ENCODE measurements around the gene CNTNAP2. TPM values are rescaled to one million over a fixed set of nuclear protein-coding genes. Genes with fewer than 3 reads are reported as not detected.

Gene CNTNAP2
- total and polyA plus RNA-seq, 2 of the 13 experiments (the other 11 are each of a cell fraction or from before 2014, with no cell fraction given) = 0.40 to 0.42 TPM

DNA sequence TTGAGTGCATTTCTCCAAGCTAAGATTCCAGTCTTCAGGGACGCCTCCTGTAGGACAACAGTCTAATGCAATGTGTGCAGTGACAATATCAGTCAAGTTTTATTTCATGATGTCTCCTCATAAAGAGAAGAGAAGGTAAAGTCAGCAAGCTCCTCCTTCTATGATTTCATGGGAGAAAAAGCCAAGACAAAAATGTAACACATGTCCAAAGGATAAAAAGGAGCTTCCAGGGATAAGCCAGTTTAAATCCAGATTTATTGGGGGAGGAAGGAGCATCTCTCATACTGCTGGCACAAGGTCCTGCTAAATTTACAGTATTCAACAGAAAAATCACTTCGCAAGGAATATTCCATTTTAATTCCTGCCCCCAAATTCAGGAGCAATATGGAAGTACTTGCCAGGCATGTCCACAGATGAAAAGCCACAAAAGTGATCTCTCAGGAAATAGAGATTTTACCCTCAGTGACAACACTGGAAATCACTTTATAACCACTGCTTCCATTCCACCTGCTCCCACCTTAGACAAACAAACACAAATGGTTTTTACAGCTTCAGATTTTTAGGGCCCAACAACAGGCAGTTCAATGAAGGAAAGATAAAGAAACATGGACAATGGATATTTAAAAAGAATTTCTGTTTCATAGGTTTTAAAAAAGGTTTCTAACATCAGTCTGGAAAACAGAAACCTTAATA, 1796.5 kb downstream of the CNTNAP2 start:
- CTCF ChIA-PET (ENCODE audit: low intra/inter-chr PET ratio, low total read pairs) = no interaction called here
- Histone ChIP-seq H3K36me3 (replicated peaks in 1 of 2; ENCODE audit: control insufficient read depth in 1 of 2, insufficient read depth in 2 of 2, low read length in 2 of 2) (no peaks in the 10 kb centered on the region), H2AFZ (ENCODE audit: low read length) (no peak overlapping the region), H3K79me2 (ENCODE audit: insufficient read depth, low read length) (no peaks in the 10 kb centered on the region), H3K4me3 (replicated peaks in 1 of 3; ENCODE audit: insufficient read depth in 1 of 3, low read depth in 2 of 3, low read length in 3 of 3) (no peak overlapping the region), H3K4me2 (ENCODE audit: low read depth, low read length) (no peak overlapping the region), H3K27ac (ENCODE audit: extremely low read length, insufficient read depth, low read length) (no peak overlapping the region), H3K4me1 (ENCODE audit: insufficient read depth, low read length) (no peaks in the 10 kb centered on the region), H3K9me3 (ENCODE audit: low read length) (no peaks in the 10 kb centered on the region), H3K9ac (ENCODE audit: insufficient read depth, low read depth, low read length) (no peak overlapping the region), H3K27me3 (ENCODE audit: control insufficient read depth in 1 of 2, insufficient read depth in 2 of 2, low read length in 2 of 2) (no peaks in the 10 kb centered on the region), H4K20me1 (ENCODE audit: insufficient read depth, low read length) (no peaks in the 10 kb centered on the region)
- in situ Hi-C loops (cut with HindIII; ENCODE audit: extremely low pct_ligation_motif_present, low pct_unique_long_range_greater_than_20kb) = no loop called here
- DNase-seq (ENCODE audit: low spot score) = no peak
- TF ChIP-seq TBL1XR1 (IDR thresholded peaks at IDR 0.05; ENCODE audit: borderline replicate concordance, low read length, partially characterized antibody) (no peak), SIN3B (IDR thresholded peaks at IDR 0.05; ENCODE audit: low read length) (no peak), AKAP8 (CRISPR knock-in tag; IDR thresholded peaks at IDR 0.05) (no peak), ZNF274 (CRISPR knock-in tag; IDR thresholded peaks at IDR 0.05) (no peak), KLF12 (CRISPR knock-in tag; IDR thresholded peaks at IDR 0.05; ENCODE audit: borderline replicate concordance) (no peak), GATAD1 (CRISPR knock-in tag; IDR thresholded peaks at IDR 0.05) (no peak), CBFB (CRISPR knock-in tag; IDR thresholded peaks at IDR 0.05) (no peak), NFIB (CRISPR knock-in tag; IDR thresholded peaks at IDR 0.05; ENCODE audit: borderline replicate concordance) (no peak), ZSCAN29 (CRISPR knock-in tag; conservative IDR thresholded peaks at IDR 0.05) (no peak), ZNF780A (CRISPR knock-in tag; IDR thresholded peaks at IDR 0.05) (no peak), XRCC5 (optimal IDR thresholded peaks at IDR 0.05; ENCODE audit: low read length) (no peak), GABPA (IDR thresholded peaks at IDR 0.05; ENCODE audit: low read depth, low read length) (no peak), GABPA (CRISPR knock-in tag; IDR thresholded peaks at IDR 0.05; ENCODE audit: low read depth) (no peak), HOXA3 (CRISPR knock-in tag; IDR thresholded peaks at IDR 0.05) (no peak)
- TF ChIP-seq, protein P1, sequence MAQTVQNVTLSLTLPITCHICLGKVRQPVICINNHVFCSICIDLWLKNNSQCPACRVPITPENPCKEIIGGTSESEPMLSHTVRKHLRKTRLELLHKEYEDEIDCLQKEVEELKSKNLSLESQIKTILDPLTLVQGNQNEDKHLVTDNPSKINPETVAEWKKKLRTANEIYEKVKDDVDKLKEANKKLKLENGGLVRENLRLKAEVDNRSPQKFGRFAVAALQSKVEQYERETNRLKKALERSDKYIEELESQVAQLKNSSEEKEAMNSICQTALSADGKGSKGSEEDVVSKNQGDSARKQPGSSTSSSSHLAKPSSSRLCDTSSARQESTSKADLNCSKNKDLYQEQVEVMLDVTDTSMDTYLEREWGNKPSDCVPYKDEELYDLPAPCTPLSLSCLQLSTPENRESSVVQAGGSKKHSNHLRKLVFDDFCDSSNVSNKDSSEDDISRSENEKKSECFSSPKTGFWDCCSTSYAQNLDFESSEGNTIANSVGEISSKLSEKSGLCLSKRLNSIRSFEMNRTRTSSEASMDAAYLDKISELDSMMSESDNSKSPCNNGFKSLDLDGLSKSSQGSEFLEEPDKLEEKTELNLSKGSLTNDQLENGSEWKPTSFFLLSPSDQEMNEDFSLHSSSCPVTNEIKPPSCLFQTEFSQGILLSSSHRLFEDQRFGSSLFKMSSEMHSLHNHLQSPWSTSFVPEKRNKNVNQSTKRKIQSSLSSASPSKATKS (CRISPR knock-in tag; IDR thresholded peaks at IDR 0.05) = no peak
- TF ChIP-seq, protein P2, sequence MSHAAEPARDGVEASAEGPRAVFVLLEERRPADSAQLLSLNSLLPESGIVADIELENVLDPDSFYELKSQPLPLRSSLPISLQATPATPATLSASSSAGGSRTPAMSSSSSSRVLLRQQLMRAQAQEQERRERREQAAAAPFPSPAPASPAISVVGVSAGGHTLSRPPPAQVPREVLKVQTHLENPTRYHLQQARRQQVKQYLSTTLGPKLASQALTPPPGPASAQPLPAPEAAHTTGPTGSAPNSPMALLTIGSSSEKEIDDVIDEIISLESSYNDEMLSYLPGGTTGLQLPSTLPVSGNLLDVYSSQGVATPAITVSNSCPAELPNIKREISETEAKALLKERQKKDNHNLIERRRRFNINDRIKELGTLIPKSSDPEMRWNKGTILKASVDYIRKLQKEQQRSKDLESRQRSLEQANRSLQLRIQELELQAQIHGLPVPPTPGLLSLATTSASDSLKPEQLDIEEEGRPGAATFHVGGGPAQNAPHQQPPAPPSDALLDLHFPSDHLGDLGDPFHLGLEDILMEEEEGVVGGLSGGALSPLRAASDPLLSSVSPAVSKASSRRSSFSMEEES (CRISPR knock-in tag; IDR thresholded peaks at IDR 0.05) = no peak
- TF ChIP-seq, protein P3, sequence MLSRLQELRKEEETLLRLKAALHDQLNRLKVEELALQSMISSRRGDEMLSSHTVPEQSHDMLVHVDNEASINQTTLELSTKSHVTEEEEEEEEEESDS (CRISPR knock-in tag; IDR thresholded peaks at IDR 0.05; ENCODE audit: borderline replicate concordance) = no peak
- no TSS peak for BruUV-seq (replicated peaks)
- 50% methylated on average over 2 of the region's 2 CpGs for WGBS (ENCODE audit: low lambda C conversion rate)
- FAIRE-seq = no peak
- no peak for ATAC-seq
- intact Hi-C loops (cut with micrococcal nuclease; ENCODE audit: unreplicated experiment) = no loop called here
- POLR2A ChIA-PET = no interaction called here
